SK-N-SH treated with all-trans-retinoic acid at 6 μM for 48 hours (cell line): Measurements from ENCODE around the gene ETV6.

Experiments used
- ARNTL ChIP-seq: fragments of 450-650 bp; formaldehyde crosslinking; IDR thresholded peaks from 2 replicates; pipeline ENCODE4 v1.5.0; 2020; ENCODE audit warnings: low read depth, mild to moderate bottlenecking, moderate library complexity, borderline replicate concordance
- ZFP30 ChIP-seq: fragments of 450-650 bp; formaldehyde crosslinking; IDR thresholded peaks from 2 replicates; pipeline ENCODE4 v1.5.0; 2022; ENCODE audit warnings: mild to moderate bottlenecking, moderate library complexity
- TF ChIP-seq, protein P1 (sequence below): fragments of 250-450 bp; sonication (Bioruptor Pico); IDR thresholded peaks from 2 replicates; pipeline ENCODE4 v1.5.1; 2021; ENCODE audit warnings: mild to moderate bottlenecking, moderate library complexity

DNA sequence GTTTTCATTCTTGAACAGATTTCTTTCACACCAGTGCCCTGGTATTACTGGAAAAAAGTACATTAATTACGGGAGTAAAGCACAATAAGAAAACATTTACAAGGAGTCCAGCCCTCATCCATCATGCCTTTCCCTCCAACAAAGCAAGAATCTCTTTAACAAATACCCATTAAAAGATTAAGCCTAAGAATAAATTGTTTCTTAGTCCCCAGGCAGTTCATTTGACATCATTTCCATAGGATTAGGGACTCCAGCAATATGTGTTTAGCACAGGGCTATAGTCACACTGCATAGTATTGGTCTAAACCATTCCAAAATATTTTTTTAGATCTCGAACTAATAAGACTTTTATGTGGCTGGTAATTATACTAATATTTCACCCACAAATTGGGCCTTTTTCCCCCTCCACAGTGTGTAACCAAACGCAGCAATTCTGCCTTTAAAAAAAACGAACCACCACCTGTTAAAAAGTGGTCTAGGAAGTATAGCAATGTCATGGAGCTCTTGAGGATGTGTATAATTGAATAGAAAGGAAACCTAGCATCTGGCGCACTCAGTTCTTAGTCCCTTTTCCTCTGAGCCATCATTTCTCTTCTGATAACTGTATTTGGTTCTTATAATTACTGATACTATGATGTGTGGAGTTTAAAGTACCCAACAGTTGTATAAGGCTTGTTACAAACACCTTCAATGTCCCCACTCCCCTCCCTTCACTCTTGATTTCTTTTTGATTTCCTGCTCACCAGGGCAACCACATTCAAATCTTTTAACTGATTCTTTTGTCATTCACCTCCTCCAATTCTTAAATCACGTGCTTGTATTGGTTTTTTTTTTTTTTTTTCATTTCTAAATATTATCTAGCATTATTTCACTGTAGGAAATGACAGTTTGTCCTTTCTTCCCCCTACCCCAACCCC is 138.7 kb downstream of the ETV6 start:
- TF ChIP-seq ARNTL (CRISPR knock-in tag) (no peak), ZFP30 (no peak)
- TF ChIP-seq, protein P1, sequence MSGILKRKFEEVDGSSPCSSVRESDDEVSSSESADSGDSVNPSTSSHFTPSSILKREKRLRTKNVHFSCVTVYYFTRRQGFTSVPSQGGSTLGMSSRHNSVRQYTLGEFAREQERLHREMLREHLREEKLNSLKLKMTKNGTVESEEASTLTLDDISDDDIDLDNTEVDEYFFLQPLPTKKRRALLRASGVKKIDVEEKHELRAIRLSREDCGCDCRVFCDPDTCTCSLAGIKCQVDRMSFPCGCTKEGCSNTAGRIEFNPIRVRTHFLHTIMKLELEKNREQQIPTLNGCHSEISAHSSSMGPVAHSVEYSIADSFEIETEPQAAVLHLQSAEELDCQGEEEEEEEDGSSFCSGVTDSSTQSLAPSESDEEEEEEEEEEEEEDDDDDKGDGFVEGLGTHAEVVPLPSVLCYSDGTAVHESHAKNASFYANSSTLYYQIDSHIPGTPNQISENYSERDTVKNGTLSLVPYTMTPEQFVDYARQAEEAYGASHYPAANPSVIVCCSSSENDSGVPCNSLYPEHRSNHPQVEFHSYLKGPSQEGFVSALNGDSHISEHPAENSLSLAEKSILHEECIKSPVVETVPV (CRISPR knock-in tag) = no peak
